NCI-H2081 (cell line): ENCODE measurements around the gene AMZ1.
"Not testable (repeated sequence)": the region's sequence is repeated elsewhere in the genome, so short reads cannot be mapped to it uniquely, and the experiment has no call there.

ENCODE experiments used
- DNase-seq, 2 experiments: peaks; one replicate each; lab custom pipeline; 2025; lab: John Stamatoyannopoulos, UW

The AMZ1 gene

DNA sequence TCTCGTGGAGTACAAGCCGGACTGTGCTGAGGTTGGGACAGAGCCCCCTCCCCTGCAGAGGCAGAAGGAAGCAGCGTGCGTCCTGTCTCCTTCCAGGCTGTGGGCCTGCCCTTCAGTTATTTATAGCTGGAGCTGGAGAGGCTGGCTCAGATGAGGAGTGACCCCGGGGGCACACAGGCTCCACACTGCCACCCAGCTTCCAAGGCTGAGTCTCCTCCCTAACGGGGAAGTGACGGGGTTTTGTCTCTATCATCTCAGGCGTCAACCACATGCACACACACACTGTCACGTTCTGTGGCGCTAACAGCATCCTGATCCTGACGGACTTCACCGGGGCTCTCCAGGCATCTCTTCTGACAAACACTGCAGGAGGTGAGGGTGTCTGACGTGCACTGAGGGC is 25.4 kb downstream of the AMZ1 start:
- no peak for DNase-seq

- no peak for DNase-seq
Measured at GRCh38 chr7:2713978-2714377, 26.0 kb downstream of the AMZ1 start.

- no peak for DNase-seq
Measured at GRCh38 chr7:2714636-2715035, 26.6 kb downstream of the AMZ1 start.

GRCh38 chr7:2715341-2716231 is 27.6 kb downstream of the AMZ1 start:
- DNase-seq: no peak

- no peak for DNase-seq
Measured at GRCh38 chr7:2716488-2716887, 28.5 kb downstream of the AMZ1 start.

DNA sequence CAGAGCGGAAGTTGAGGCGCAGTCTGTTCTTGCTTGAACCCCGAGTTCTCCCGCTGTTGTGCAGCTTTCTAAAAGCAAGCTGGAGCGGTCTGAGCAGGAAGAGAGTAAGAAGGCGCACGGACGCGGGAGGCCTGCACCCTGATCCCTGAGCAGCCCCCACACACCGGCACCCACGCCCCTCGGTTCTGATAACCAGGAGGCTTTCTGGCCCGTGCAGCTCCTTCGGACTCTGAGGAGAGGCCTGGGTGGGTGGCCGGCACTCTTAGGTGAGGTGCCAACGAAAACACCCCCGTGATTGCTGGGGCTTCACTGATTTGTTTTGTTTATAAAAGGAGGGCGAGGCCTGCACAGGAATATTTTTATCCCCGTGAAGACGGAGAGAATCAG is 28.9 kb downstream of the AMZ1 start:
- no peak for DNase-seq

DNA sequence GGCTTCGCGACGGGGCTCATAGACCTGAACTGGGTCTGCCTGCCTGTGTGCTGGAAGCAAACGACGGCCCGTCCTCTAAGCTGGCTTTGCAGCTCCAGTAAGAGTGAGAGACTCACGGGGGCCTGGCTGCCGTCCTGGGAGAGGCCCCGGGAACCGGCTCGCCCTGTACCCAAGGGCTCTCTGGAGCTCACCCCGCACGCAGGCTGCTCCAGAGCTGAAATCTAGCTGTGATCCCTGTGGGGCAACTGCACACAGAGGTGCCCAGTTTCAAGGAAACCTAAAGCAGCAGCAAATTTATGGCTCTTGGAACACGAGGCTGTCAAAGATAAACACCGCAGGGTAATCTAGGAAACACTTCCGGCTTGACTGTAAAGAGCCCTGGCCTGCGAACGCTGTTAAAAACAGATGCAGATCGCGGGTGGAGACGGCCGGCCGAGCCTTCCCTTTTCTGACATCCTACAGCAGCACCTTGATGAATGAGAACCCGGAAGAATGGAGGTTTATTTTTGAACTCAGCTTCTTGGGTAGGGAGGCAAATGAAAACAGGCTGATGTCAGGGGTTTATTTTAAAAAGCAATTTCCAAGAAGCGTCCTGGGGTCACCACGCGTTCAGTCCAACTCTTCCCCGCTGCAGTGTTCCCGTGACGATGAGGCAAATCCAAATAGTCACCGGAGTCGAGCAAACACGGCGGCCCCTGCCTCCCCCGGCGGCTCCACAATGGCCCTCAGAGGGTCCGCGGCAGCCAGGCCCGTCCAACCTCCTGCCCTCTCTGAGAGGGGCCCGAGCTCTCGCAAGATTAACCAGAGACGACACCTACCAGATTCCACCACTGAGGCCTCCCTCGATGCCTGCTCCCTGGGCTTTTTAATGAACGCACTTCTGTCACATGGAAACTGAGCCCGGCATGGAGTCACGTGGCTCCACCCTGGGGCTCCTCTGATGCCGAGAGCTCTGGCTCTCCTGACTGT is 29.6 kb downstream of the AMZ1 start:
- DNase-seq: peak; percentile 71 to 91

GRCh38 chr7:2718296-2718965 is 30.4 kb downstream of the AMZ1 start:
- DNase-seq: no peak

DNA sequence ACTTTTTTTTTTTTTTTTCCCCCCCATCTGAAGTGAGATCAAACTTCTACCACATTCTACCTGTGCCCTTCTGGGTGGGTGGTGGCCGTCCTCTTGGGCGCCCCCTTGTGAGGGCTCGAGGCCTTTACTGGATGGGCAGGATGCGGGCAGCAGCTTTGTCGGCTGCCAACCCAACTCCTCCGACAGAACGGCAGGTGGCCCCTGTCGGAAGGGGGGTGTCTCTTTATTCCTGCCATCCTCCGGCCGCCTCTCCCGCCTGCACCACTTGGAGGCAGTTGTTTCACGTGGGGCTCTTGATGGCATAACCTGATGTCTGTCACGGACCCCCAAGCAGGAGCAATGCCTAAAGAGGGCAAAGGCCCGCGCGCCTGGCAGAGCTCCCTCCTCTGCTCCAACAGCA is 31.0 kb downstream of the AMZ1 start:
- DNase-seq: no peak

DNA sequence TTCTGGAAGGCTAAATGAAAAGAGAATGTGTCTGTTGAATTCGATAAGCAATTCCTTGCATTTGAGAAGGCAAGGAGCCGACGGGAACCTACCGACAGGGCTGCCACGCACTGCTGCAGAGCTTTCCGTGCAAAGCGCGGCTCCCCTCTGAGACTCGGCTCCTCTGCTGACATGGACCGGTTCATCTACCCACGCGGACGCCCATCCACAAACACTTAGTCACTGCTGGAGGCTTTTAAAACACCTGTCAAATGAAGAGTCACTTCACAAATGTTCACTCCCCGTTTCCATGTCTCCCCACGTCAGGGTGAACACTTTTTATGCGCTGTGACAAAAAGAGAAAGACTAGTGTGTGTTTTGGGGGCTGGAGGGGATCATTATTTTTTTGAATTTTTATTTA is 32.0 kb downstream of the AMZ1 start:
- no peak for DNase-seq

GRCh38 chr7:2721842-2722241 is 33.8 kb downstream of the AMZ1 start:
- no peak for DNase-seq

DNA sequence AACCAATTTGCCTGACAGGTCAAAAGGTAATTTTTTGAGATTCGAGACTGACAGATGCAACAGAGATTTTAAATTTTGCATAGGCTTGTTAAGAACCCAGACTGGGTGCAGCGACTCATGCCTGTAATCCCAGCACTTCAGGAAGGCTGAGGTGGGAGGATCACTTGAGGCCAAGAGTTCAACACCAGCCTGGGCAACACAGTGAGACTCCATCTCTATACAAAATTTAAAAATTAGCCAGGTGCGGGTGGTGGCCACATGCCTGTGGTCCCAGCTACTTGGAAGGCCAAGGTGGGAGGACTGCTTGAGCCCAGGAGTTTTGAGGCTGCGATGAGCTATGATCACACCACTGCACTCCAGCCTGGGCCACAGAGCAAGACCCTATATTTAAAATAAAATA is 34.6 kb downstream of the AMZ1 start:
- no peak for DNase-seq

DNA sequence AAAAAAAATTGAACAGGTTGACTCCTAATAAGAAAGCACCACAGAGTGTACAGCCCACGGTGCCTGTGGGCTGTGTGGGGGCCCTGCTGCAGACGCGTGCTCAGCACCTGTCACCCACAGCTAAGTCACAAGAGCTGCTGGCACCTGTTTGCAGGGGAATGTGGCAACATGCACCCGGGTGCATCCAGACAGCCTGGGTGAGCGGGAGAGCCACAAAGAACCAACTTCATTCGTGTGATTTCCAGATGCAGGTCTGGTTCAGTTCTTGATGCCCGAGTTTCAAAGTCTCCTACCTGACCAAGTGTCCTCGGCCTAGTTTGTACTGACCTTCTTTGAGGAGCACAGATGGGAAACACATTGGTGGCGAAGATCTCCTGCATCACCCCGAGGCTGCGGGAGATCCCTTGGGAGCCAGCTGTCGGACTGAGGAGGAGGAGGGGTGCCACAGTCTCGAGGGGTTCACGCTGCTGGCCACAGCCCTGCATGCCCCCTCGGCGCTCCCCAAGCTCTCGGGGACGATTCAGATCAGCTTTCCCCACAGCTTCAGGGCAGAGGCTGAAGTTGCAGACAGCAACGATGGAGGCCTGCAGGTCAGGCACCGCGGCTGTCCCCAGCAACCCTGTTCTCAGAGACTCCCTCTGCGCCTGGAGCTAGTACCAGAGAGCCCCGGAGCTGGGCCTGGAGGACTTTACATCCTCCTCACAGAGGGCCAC is 35.3 kb downstream of the AMZ1 start:
- no peak for DNase-seq

GRCh38 chr7:2724036-2724435 is 36.0 kb downstream of the AMZ1 start:
- DNase-seq: not testable (repeated sequence)

DNA sequence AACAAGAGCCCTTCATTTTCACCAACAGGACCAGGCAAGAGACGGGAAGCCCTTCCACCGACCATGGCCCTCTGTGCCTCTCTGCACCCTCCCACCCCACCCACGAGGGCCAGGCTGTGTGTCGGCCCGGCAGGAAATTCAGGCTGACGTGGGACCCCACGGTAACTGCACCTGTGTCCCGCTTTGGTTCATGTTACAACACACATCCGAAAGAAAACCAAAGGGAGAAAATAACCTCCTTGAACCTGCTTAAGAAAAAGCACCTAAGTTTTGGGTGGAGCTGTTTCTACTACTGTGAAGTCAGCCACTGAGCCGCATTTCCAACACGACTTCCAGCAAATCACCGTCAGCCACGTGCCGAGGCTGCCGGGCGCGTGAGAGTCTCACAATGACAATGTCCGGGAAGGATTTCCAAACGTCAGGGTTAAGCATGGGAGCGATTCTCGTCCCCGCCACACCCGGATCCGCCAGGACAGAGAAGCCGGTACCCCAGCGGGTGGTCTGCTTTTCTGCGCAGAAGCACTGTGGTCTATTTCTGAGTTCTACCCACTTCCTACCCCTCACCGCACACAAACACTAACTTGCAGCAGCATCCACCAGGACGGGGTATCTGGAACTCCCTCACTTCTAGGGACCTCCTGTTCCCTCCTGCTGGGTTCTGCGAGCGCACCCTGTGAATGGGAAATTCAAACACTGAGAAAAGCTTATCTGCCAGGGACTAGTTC is 36.6 kb downstream of the AMZ1 start:
- DNase-seq: no peak

DNA sequence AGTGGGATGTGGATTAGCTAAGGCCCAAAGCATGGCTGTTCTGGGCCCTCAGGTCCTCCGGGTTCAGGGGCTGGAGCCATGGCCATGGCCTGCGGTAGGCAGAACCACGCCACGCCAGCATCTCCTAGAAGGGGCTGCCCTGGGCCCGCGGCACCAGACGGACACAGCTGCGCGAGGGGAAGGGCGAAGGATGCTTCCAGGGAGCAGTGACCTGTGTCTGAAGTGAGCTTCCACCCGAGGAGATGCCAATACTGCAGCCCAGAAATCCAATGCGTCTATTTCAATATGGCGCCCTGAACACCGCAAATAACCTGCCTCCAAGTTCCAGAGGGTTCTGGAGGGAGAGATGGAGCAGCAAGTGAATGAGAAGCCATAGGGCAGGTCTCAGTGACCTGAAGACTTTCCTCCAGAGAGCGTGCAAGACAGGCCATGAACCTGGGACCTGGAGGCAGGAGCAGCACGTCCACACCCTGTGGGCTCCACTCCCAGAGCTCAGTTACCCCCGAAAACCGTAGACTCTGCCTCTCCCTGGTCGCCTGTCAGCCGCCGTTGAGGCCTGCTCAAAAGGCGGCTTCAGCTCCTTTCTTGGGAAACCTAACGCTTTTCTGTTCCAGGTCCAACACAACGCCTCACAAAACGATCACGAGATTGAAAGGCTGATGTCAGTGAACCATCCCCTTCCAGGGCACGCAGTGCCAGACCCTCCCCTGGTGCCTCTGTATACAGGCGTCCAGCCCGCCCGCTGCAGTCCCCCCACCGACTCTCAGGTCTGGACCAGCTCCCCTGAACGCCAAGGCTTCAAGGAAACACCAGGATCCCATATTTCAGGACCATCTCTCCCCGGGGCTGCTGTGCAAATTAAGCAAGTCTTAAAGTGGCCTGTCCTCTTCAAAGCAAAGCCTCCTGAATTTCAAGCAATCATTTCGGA is 37.4 kb downstream of the AMZ1 start:
- no peak for DNase-seq

DNA sequence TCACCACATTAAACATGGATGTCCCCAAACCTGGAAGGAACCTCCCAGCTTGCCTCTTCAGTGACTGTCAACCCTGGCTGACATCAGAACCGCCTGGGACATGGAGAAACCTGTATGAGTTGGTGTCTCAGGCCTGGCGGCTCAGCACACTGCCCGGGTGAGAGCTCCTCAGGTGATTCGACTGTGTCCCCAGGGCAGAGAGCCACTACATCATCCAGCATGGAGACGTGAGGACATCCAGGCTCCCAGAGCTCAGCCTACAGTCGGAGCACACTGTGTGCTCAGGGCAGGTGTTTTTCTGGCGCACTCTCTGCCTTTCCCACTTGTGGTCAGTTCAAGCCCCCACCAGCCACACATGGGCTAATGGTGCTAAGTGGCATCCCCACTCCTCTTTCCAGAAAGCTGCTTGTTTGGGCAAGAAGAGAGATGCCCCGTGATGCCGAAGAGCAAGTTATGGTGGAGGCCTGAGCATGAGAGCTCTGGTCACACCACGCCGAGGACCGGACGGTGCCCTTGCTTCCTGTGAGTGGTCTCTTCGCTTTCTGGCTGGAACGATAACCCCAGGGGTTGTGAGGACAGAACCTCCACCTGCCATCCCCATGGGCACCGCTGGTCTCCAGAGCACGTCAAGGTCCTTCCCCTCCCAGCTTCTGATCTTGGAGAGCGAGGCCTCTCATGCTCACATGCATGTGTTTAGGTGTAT is 38.5 kb downstream of the AMZ1 start:
- DNase-seq: no peak

GRCh38 chr7:2727206-2727605 is 39.2 kb downstream of the AMZ1 start:
- DNase-seq: not testable (repeated sequence)

GRCh38 chr7:2728316-2729030 is 40.5 kb downstream of the AMZ1 start:
- DNase-seq: no peak
